ENCODE data around the gene ATAD3A. TPM values are rescaled to one million over a fixed set of nuclear protein-coding genes. Genes with fewer than 3 reads are reported as not detected.
A peak's percentile ranks its signal among the peaks of the same experiment; 100 is the strongest.

Gene ATAD3A
- total and polyA plus RNA-seq, 2 donors (not counting 1 experiment from before 2014, with no cell fraction given) = 12.5 to 18.0 TPM

DNA sequence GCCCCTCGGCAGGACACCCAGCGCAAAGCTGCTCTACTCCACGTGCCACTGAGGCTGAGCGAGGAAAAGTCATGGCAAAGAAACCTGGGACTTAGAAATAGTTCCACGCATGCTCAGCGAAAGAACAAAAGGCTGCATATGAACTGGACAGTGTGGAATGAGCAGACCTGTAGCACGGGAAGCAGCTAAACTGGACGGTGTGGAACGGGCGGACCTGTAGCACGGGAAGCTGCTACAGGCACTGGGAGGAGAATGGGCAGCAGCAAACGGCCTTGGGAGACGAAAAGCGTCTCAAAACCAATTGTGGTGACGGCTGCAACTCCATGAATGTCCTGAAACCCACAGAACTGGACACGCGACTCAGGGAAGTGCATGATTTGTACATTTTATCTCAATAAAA is 47.1 kb downstream of the ATAD3A start:
- TF ChIP-seq EZH2 (IDR thresholded peaks at IDR 0.05; ENCODE audit: low read length, missing control alignments) = no peak
- TF ChIP-seq CTCF (conservative IDR thresholded peaks at IDR 0.05 in 1 of 2, IDR thresholded peaks at IDR 0.05 in 1 of 2; ENCODE audit: low read depth in 1 of 2, low read length in 2 of 2) = no peak
- Histone ChIP-seq H3K9ac (ENCODE audit: insufficient read depth, low read length) (no peak overlapping the region), H2AFZ (ENCODE audit: low read length) (no peak overlapping the region), H3K4me1 (ENCODE audit: control insufficient read depth, extremely low read depth, insufficient read depth, low read length) (peaks cover 27% of the 10 kb centered on the region), H3K36me3 (ENCODE audit: control insufficient read depth, insufficient read depth, low read length) (peaks cover 12% of the 10 kb centered on the region), H3K4me2 (ENCODE audit: extremely low read depth, insufficient read depth, low read length) (no peak overlapping the region), H3K79me2 (ENCODE audit: control insufficient read depth, insufficient read depth, low read length) (peaks cover 34% of the 10 kb centered on the region), H3K27ac (ENCODE audit: insufficient read depth, low read length) (no peak overlapping the region), H3K9me3 (ENCODE audit: control insufficient read depth, insufficient read depth, low read depth, low read length) (no peaks in the 10 kb centered on the region), H3K4me3 (replicated peaks in 1 of 4; ENCODE audit: control extremely low read depth in 1 of 4, insufficient read depth in 1 of 4, low read depth in 3 of 4, low read length in 4 of 4) (no peak overlapping the region), H3K27me3 (ENCODE audit: control insufficient read depth, insufficient read depth, low read length) (no peaks in the 10 kb centered on the region), H4K20me1 (ENCODE audit: control insufficient read depth, extremely low read depth, insufficient read depth, low read length) (no peaks in the 10 kb centered on the region)
- no peak for DNase-seq (ENCODE audit: low read depth in 2 of 2)

DNA sequence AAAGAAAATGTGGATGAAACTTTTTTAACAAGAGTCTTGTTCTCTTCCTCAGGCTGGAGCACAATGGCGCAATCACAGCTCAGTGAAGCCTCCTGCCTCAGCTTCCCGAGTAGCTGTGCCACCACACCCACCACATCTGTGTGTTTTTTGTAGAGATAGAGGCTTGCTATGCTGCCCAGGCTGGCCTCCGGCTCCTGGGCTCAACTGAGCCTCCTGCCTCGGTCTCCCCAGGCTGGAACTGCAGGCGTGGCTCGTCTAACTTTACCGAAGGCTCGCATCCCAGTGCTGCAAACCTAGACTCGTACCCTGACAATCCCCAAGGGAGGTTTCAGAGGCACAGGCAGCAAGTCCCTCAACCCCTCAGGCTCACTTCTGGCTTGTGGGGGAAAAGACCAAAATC is 48.2 kb downstream of the ATAD3A start:
- Histone ChIP-seq H3K4me1 (ENCODE audit: control insufficient read depth, extremely low read depth, insufficient read depth, low read length) (peaks cover 19% of the 10 kb centered on the region), H3K79me2 (ENCODE audit: control insufficient read depth, insufficient read depth, low read length) (peaks cover 39% of the 10 kb centered on the region), H4K20me1 (ENCODE audit: control insufficient read depth, extremely low read depth, insufficient read depth, low read length) (no peaks in the 10 kb centered on the region), H3K36me3 (ENCODE audit: control insufficient read depth, insufficient read depth, low read length) (peaks cover 17% of the 10 kb centered on the region), H3K9ac (ENCODE audit: insufficient read depth, low read length) (no peak overlapping the region), H3K4me3 (replicated peaks in 1 of 4; ENCODE audit: control extremely low read depth in 1 of 4, insufficient read depth in 1 of 4, low read depth in 3 of 4, low read length in 4 of 4) (no peak overlapping the region), H3K4me2 (ENCODE audit: extremely low read depth, insufficient read depth, low read length) (no peak overlapping the region), H3K27ac (ENCODE audit: insufficient read depth, low read length) (no peak overlapping the region), H2AFZ (ENCODE audit: low read length) (no peak overlapping the region), H3K9me3 (ENCODE audit: control insufficient read depth, insufficient read depth, low read depth, low read length) (no peaks in the 10 kb centered on the region), H3K27me3 (ENCODE audit: control insufficient read depth, insufficient read depth, low read length) (no peaks in the 10 kb centered on the region)
- DNase-seq (ENCODE audit: low read depth in 2 of 2) = no peak
- no peak for TF ChIP-seq EZH2 (IDR thresholded peaks at IDR 0.05; ENCODE audit: low read length, missing control alignments)
- TF ChIP-seq CTCF (conservative IDR thresholded peaks at IDR 0.05 in 1 of 2, IDR thresholded peaks at IDR 0.05 in 1 of 2; ENCODE audit: low read depth in 1 of 2, low read length in 2 of 2) = no peak

DNA sequence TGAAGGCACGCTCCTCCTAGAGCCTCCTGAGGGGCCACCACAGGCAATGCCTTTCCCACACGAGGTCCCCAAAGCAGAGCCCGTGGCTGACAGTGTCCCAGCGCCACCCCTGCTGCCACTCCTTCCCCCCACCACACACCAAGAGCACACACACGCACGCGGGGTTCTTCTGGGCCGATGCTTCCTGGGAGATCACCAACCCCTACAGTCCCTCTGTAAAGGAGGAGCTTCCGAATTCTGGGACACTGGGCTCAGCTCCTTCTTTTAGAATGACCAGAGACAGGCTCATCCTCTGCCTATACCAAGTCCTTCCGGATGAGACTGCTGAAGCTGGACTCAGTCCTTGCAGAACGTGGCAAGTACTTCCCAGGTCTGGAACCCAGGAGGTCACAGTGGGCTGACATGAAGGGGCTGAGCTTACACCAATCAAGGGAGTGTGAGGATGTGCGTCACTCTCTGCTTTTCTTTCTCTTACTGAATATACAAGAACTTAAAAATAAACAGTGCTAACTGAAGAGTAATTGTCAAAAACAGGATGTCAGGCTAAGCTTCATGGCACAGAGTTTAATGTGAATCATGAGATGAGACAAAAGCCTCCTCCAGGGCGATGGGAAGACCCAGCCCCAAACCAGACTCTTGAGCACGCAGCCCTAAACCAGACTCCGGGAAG is 50.0 kb downstream of the ATAD3A start:
- peak overlapping the region; percentile 74 for H3K27ac ChIP-seq (ENCODE audit: insufficient read depth, low read length)
- H3K27me3 ChIP-seq (ENCODE audit: control insufficient read depth, insufficient read depth, low read length) = no peaks in the 10 kb centered on the region
- TF ChIP-seq EZH2 (IDR thresholded peaks at IDR 0.05; ENCODE audit: low read length, missing control alignments) (no peak), CTCF (conservative IDR thresholded peaks at IDR 0.05 in 1 of 2, IDR thresholded peaks at IDR 0.05 in 1 of 2; ENCODE audit: low read depth in 1 of 2, low read length in 2 of 2) (no peak)
- no peak overlapping the region for H2AFZ ChIP-seq (ENCODE audit: low read length)
- H3K4me2 ChIP-seq (ENCODE audit: extremely low read depth, insufficient read depth, low read length) = no peak overlapping the region
- H3K36me3 ChIP-seq (ENCODE audit: control insufficient read depth, insufficient read depth, low read length) = peaks cover 18% of the 10 kb centered on the region
- no peak for DNase-seq (ENCODE audit: low read depth in 2 of 2)
- H4K20me1 ChIP-seq (ENCODE audit: control insufficient read depth, extremely low read depth, insufficient read depth, low read length) = peaks cover 1% of the 10 kb centered on the region
- H3K4me1 ChIP-seq (ENCODE audit: control insufficient read depth, extremely low read depth, insufficient read depth, low read length) = peaks cover 19% of the 10 kb centered on the region
- H3K4me3 ChIP-seq (replicated peaks in 1 of 4; ENCODE audit: control extremely low read depth in 1 of 4, insufficient read depth in 1 of 4, low read depth in 3 of 4, low read length in 4 of 4) = no peak overlapping the region
- H3K9ac ChIP-seq (ENCODE audit: insufficient read depth, low read length) = peak overlapping the region; percentile 58
- no peaks in the 10 kb centered on the region for H3K9me3 ChIP-seq (ENCODE audit: control insufficient read depth, insufficient read depth, low read depth, low read length)
- H3K79me2 ChIP-seq (ENCODE audit: control insufficient read depth, insufficient read depth, low read length) = peaks cover 51% of the 10 kb centered on the region

All from fibroblast of lung (primary cell).